ENCODE measurements around the gene VPS26A. TPM values are rescaled to one million over a fixed set of nuclear protein-coding genes. Genes with fewer than 3 reads are reported as not detected.

VPS26A gene
- total RNA-seq, 5 donors from 2014 or later (not counting 1 experiment from before 2014, with no cell fraction given) = 24.6 to 35.8 (median 28.2) TPM

- DNase-seq = peak; percentile 21 to 93 (median 80)
- Mint-ChIP-seq H3K36me3 (peaks cover 13% of the 10 kb centered on the region), H3K27me3 (no peaks in the 10 kb centered on the region), H3K27ac (peak within 1 kb of the TSS; percentile 95 to 96), H3K4me3 (peak within 1 kb of the TSS; percentile 79 to 92 (median 86)), H3K4me1 (peaks cover 56 to 61% (median 60%) of the 10 kb centered on the region in 3 donors), H3K9me3 (no peaks in the 10 kb centered on the region)
- Histone ChIP-seq H3K4me3 (ENCODE audit: control insufficient read depth in 1 of 2, extremely low read depth in 1 of 2, low read length in 1 of 2) (peak within 1 kb of the TSS; percentile 59 to 86), H3K4me1 (ENCODE audit: control insufficient read depth in 1 of 2, extremely low read depth in 1 of 2, insufficient read depth in 2 of 2, low read length in 2 of 2) (peaks cover 39 to 47% of the 10 kb centered on the region in 2 experiments), H3K9me3 (no peaks in the 10 kb centered on the region), H3K27me3 (replicated peaks in 1 of 2; ENCODE audit: control insufficient read depth in 2 of 2, extremely low read depth in 1 of 2, insufficient read depth in 2 of 2, low read length in 1 of 2) (no peaks in the 10 kb centered on the region), H3K27ac (ENCODE audit: low read length) (peak within 1 kb of the TSS; percentile 98), H3K36me3 (ENCODE audit: control insufficient read depth in 2 of 2, extremely low read depth in 1 of 2, insufficient read depth in 1 of 2, low read length in 1 of 2) (no peaks in the 10 kb centered on the region)
- ChIA-PET CTCF (interaction anchor here in 1 of 2 donors (0.6 to 1.7 kb wide), 15 partner anchors 9 to 1064 kb away, joined by 3 to 27 read pairs (median 3); no protein-coding TSS in a partner anchor), POLR2A (interaction anchor here (0.5 to 1.9 kb wide), 19 partner anchors 11 to 381 kb away, joined by 3 to 11 read pairs (median 3); partner anchors contain the start of genes DDX21 (in 1 of the 2) and SUPV3L1 (in 1 of the 2))
- ATAC-seq (replicated peaks in 1 of 4) = peak; percentile 69 to 80 (median 76)
- 0% methylated on average over 1 of the region's 10 CpGs for WGBS (ENCODE audit: insufficient coverage)
Measured at GRCh38 chr10:69087590-69088470, 36.1 kb upstream of the VPS26A start, which contains the start of gene SRGN. SRGN (plus strand) TSS chr10:69088103; CDS start chr10:69088158, 55 bp downstream.

DNA sequence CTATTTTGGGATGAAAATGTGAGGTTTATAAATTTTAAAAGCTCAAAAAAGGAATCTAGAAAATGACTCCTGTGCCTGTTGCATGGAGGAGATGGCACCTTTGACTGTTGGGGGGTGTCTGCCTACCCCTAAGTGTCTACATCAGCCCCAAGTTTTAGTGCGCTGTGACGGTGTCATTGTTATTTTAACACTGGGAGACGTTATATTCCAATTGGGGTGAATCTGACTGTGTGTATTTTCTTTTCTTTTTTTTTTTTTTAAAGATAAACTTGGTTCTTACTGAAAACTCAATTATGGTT, 35.6 kb upstream of the VPS26A start:
- peak overlapping the region; percentile 79 to 92 (median 86) for H3K4me3 Mint-ChIP-seq
- peak overlapping the region; percentile 59 to 86 for H3K4me3 ChIP-seq (ENCODE audit: control insufficient read depth in 1 of 2, extremely low read depth in 1 of 2, low read length in 1 of 2)
- peak overlapping the region; percentile 98 for H3K27ac ChIP-seq (ENCODE audit: low read length)
- no peaks in the 10 kb centered on the region for H3K9me3 ChIP-seq
- peaks cover 62 to 67% (median 66%) of the 10 kb centered on the region in 3 donors for H3K4me1 Mint-ChIP-seq
- H3K4me1 ChIP-seq (ENCODE audit: control insufficient read depth in 1 of 2, extremely low read depth in 1 of 2, insufficient read depth in 2 of 2, low read length in 2 of 2) = peaks cover 43 to 51% of the 10 kb centered on the region in 2 experiments
- peaks cover 15% of the 10 kb centered on the region for H3K36me3 Mint-ChIP-seq
- DNase-seq = peak in 18 of 35 experiments; percentile 24 to 54 (median 34)
- H3K9me3 Mint-ChIP-seq = no peaks in the 10 kb centered on the region
- H3K27me3 Mint-ChIP-seq = no peaks in the 10 kb centered on the region
- ChIA-PET CTCF (interaction anchor here in 1 of 2 donors (0.6 to 1.7 kb wide), 3 partner anchors 11 to 83 kb away, joined by 3 to 27 read pairs (median 3); no protein-coding TSS in a partner anchor), POLR2A (interaction anchor here (0.5 to 1.9 kb wide), 12 partner anchors 12 to 148 kb away, joined by 3 to 11 read pairs (median 4); partner anchors contain the start of gene SUPV3L1 (in 1 of the 2))
- H3K27ac Mint-ChIP-seq = peak overlapping the region; percentile 95 to 96
- ATAC-seq (replicated peaks in 1 of 4) = no peak
- no peaks in the 10 kb centered on the region for H3K27me3 ChIP-seq (replicated peaks in 1 of 2; ENCODE audit: control insufficient read depth in 2 of 2, extremely low read depth in 1 of 2, insufficient read depth in 2 of 2, low read length in 1 of 2)
- WGBS (ENCODE audit: insufficient coverage) = no CpG with 5 or more reads among the region's 3 CpGs
- no peaks in the 10 kb centered on the region for H3K36me3 ChIP-seq (ENCODE audit: control insufficient read depth in 2 of 2, extremely low read depth in 1 of 2, insufficient read depth in 1 of 2, low read length in 1 of 2)

DNA sequence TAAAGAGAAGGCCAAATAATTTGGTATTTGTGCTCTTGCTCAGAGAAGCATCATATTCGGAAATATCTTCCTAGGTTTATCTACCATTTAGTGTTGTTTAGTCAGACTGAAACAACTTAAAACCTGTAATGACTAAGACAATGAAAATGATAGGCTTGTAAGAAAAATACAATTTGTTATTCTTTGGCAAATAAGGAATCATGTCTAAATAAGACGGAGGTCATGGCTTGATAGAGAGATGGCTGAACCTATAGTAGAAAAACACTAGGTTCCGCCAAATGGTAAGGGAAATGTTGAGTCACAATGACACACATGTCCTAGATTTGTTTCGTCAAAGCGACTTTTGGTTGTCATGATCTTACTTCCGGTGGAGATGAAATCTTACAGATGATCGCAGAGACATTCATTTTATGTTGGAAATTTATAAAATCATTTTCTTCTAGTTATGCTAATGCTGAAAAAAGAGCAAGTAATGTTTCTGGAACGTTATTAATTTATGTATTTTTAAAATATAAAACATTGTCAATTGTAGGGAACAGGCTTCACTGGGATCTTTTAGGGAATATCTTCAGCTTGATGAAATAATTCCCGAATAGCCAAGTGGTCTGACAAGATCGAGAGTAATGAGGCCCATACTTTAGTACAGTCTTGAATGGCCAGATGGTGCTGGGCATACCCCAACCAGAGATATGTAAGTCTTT, 35.0 kb upstream of the VPS26A start:
- peak in 19 of 35 experiments; percentile 18 to 90 (median 47) for DNase-seq

GRCh38 chr10:69089638-69090599, 34.1 kb upstream of the VPS26A start:
- H3K4me3 Mint-ChIP-seq = peak overlapping the region; percentile 79 to 92 (median 86)
- Histone ChIP-seq H3K4me1 (ENCODE audit: control insufficient read depth in 1 of 2, extremely low read depth in 1 of 2, insufficient read depth in 2 of 2, low read length in 2 of 2) (peaks cover 43 to 58% of the 10 kb centered on the region in 2 experiments), H3K27me3 (replicated peaks in 1 of 2; ENCODE audit: control insufficient read depth in 2 of 2, extremely low read depth in 1 of 2, insufficient read depth in 2 of 2, low read length in 1 of 2) (no peaks in the 10 kb centered on the region), H3K4me3 (ENCODE audit: control insufficient read depth in 1 of 2, extremely low read depth in 1 of 2, low read length in 1 of 2) (peak overlapping the region; percentile 40 to 59), H3K27ac (ENCODE audit: low read length) (peak overlapping the region; percentile 98), H3K9me3 (no peaks in the 10 kb centered on the region), H3K36me3 (ENCODE audit: control insufficient read depth in 2 of 2, extremely low read depth in 1 of 2, insufficient read depth in 1 of 2, low read length in 1 of 2) (no peaks in the 10 kb centered on the region)
- peaks cover 70 to 73% (median 72%) of the 10 kb centered on the region in 3 donors for H3K4me1 Mint-ChIP-seq
- WGBS (ENCODE audit: insufficient coverage) = 12% methylated on average over 9 of the region's 16 CpGs
- no peaks in the 10 kb centered on the region for H3K27me3 Mint-ChIP-seq
- H3K36me3 Mint-ChIP-seq = peaks cover 17% of the 10 kb centered on the region
- ChIA-PET CTCF (interaction anchor here in 1 of 2 donors (0.7 to 7.9 kb wide), 4 partner anchors 46 to 112 kb away, joined by 4 to 98 read pairs (median 6); no protein-coding TSS in a partner anchor), POLR2A (interaction anchor here (0.5 to 1.4 kb wide), 5 partner anchors 15 to 36 kb away, joined by 3 to 5 read pairs (median 3); no protein-coding TSS in a partner anchor)
- DNase-seq (peak in 34 of 35 experiments; percentile 46 to 93 (median 84)), ATAC-seq (replicated peaks in 1 of 4) (peak; percentile 40 to 78 (median 58))
- H3K9me3 Mint-ChIP-seq = no peaks in the 10 kb centered on the region
- H3K27ac Mint-ChIP-seq = peak overlapping the region; percentile 95

More for the DNA sequence above, 35.0 kb upstream of the VPS26A start:
- H3K4me1 Mint-ChIP-seq = peaks cover 67 to 72% (median 71%) of the 10 kb centered on the region in 3 donors
- Histone ChIP-seq H3K9me3 (no peaks in the 10 kb centered on the region), H3K27me3 (replicated peaks in 1 of 2; ENCODE audit: control insufficient read depth in 2 of 2, extremely low read depth in 1 of 2, insufficient read depth in 2 of 2, low read length in 1 of 2) (no peaks in the 10 kb centered on the region), H3K36me3 (ENCODE audit: control insufficient read depth in 2 of 2, extremely low read depth in 1 of 2, insufficient read depth in 1 of 2, low read length in 1 of 2) (no peaks in the 10 kb centered on the region), H3K27ac (ENCODE audit: low read length) (peak overlapping the region; percentile 98), H3K4me1 (ENCODE audit: control insufficient read depth in 1 of 2, extremely low read depth in 1 of 2, insufficient read depth in 2 of 2, low read length in 2 of 2) (peaks cover 43 to 57% of the 10 kb centered on the region in 2 experiments), H3K4me3 (ENCODE audit: control insufficient read depth in 1 of 2, extremely low read depth in 1 of 2, low read length in 1 of 2) (peak overlapping the region; percentile 59 to 86)
- peaks cover 17% of the 10 kb centered on the region for H3K36me3 Mint-ChIP-seq
- 10% methylated on average over 2 of the region's 10 CpGs for WGBS (ENCODE audit: insufficient coverage)
- H3K4me3 Mint-ChIP-seq = peak overlapping the region; percentile 79 to 92 (median 86)
- ChIA-PET CTCF (interaction anchor here in 1 of 2 donors (0.8 to 1.3 kb wide), 2 partner anchors 45 to 84 kb away, joined by 4 to 6 read pairs; no protein-coding TSS in a partner anchor), POLR2A (interaction anchor here (0.5 to 1.9 kb wide), 9 partner anchors 24 to 148 kb away, joined by 3 to 10 read pairs (median 3); partner anchors contain the start of gene SUPV3L1 (in 1 of the 2))
- H3K27me3 Mint-ChIP-seq = no peaks in the 10 kb centered on the region
- no peaks in the 10 kb centered on the region for H3K9me3 Mint-ChIP-seq
- H3K27ac Mint-ChIP-seq = peak overlapping the region; percentile 95 to 96
- peak in 1 of 4 experiments; percentile 25 for ATAC-seq (replicated peaks in 1 of 4)

DNA sequence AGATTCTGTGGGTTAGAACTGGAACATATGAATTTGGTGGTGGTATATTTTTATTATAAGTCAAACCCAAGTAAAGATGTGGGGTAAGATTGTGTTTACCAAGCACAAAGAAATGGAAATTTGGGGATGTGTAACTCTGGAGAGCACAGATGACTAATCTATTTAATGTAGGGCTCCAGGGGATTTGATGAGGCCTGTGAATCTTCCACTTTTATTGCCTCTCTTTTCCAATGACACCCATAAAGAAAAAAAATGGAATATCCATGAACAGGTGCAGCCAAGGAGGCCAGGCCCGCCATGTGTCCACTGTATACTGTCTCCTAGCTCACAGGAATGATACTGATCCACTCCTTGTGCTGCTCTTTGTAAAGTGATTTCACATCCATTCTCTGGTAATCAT, 33.3 kb upstream of the VPS26A start:
- Histone ChIP-seq H3K27ac (ENCODE audit: low read length) (peak overlapping the region; percentile 98), H3K4me1 (ENCODE audit: control insufficient read depth in 1 of 2, extremely low read depth in 1 of 2, insufficient read depth in 2 of 2, low read length in 2 of 2) (peaks cover 43 to 62% of the 10 kb centered on the region in 2 experiments), H3K9me3 (no peaks in the 10 kb centered on the region), H3K4me3 (ENCODE audit: control insufficient read depth in 1 of 2, extremely low read depth in 1 of 2, low read length in 1 of 2) (peak overlapping the region in 1 of 2 donors; percentile 59), H3K36me3 (ENCODE audit: control insufficient read depth in 2 of 2, extremely low read depth in 1 of 2, insufficient read depth in 1 of 2, low read length in 1 of 2) (no peaks in the 10 kb centered on the region), H3K27me3 (replicated peaks in 1 of 2; ENCODE audit: control insufficient read depth in 2 of 2, extremely low read depth in 1 of 2, insufficient read depth in 2 of 2, low read length in 1 of 2) (no peaks in the 10 kb centered on the region)
- peak overlapping the region; percentile 95 for H3K27ac Mint-ChIP-seq
- H3K4me3 Mint-ChIP-seq = peak overlapping the region; percentile 79 to 92 (median 86)
- no peak for DNase-seq
- no peaks in the 10 kb centered on the region for H3K9me3 Mint-ChIP-seq
- peaks cover 17% of the 10 kb centered on the region for H3K36me3 Mint-ChIP-seq
- no CpG with 5 or more reads among the region's 1 CpG for WGBS (ENCODE audit: insufficient coverage)
- CTCF ChIA-PET = interaction anchor here in 1 of 2 donors (0.6 to 7.9 kb wide), 2 partner anchors 11 to 85 kb away, joined by 5 to 98 read pairs; no protein-coding TSS in a partner anchor
- peaks cover 65 to 72% (median 66%) of the 10 kb centered on the region in 3 donors for H3K4me1 Mint-ChIP-seq
- POLR2A ChIA-PET = interaction anchor here (0.5 to 1.9 kb wide), 6 partner anchors 15 to 102 kb away, joined by 3 to 14 read pairs (median 5); no protein-coding TSS in a partner anchor
- H3K27me3 Mint-ChIP-seq = no peaks in the 10 kb centered on the region
- ATAC-seq (replicated peaks in 1 of 4) = no peak
